Peyer's patch (tissue), 4 donors: ENCODE measurements around the gene RANBP3. TPM values are rescaled to one million over a fixed set of nuclear protein-coding genes. Genes with fewer than 3 reads are reported as not detected.
"Not testable (repeated sequence)": the region's sequence is repeated elsewhere in the genome, so short reads cannot be mapped to it uniquely, and the experiment has no call there.

Experiments
- DNase-seq, 3 donors: peaks; one replicate each; pipeline ENCODE4 v3.0.0-alpha.2; 2017 to 2019
- H3K27ac ChIP-seq, 4 donors: fragments of 200-600 bp; sonication (generic); one replicate each; pipeline ENCODE4 v1.5.1; 2016 to 2019
- H3K27me3 ChIP-seq, 2 donors: fragments of 200-600 bp; sonication (generic); one replicate each; pipeline ENCODE4 v1.5.1; 2019
- H3K36me3 ChIP-seq, 3 donors: fragments of 200-600 bp; sonication (generic); one replicate each; pipeline ENCODE4 v1.5.1; 2016 to 2019
- H3K4me1 ChIP-seq, 4 donors: fragments of 200-600 bp; sonication (generic); one replicate each; pipeline ENCODE4 v1.5.1; 2016 to 2019
- H3K4me3 ChIP-seq, 4 donors: fragments of 200-600 bp; sonication (generic); 1 replicate in 3 of 4; 2 replicates in 1 of 4; pipeline ENCODE4 v1.5.1; 2016 to 2019; ENCODE audit warnings: mild to moderate bottlenecking in 1 of 4
- H3K9me3 ChIP-seq, 4 donors: fragments of 200-600 bp; sonication (generic); one replicate each; pipeline ENCODE4 v1.5.1; 2016 to 2019; ENCODE audit warnings: mild to moderate bottlenecking in 1 of 4
- CTCF ChIP-seq, 6 experiments: fragments of 450-650 bp in 4 of 6; fragments of 200-600 bp in 2 of 6; sonication (generic) in 1 of 6; IDR thresholded peaks; one replicate each; pipeline ENCODE4 v1.5.1; 2017 to 2019; ENCODE audit warnings: antibody characterized with exemption in 6 of 6, mild to moderate bottlenecking in 3 of 6, moderate library complexity in 1 of 6
- POLR2A ChIP-seq, 2 donors: fragments of 450-650 bp; IDR thresholded peaks; one replicate each; pipeline ENCODE4 v1.5.1; 2017; ENCODE audit warnings: antibody characterized with exemption in 2 of 2, mild to moderate bottlenecking in 2 of 2, moderate library complexity in 2 of 2
- total RNA-seq, 4 donors: library from RNA; depleted of rRNA; stranded (reverse); fragments of >200 nt; gene quantifications; one replicate each; pipeline ENCODE4 v1.1.0, GENCODE V29; 2016

RANBP3 gene
- total RNA-seq, 4 donors from 2014 or later = 59.7 to 104 (median 91.1) TPM

GRCh38 chr19:5891572-5891937, 86.4 kb downstream of the RANBP3 start:
- Histone ChIP-seq H3K4me1 (peaks cover 0 to 20% (median 0%) of the 10 kb centered on the region in 4 donors), H3K27me3 (no peaks in the 10 kb centered on the region), H3K9me3 (no peaks in the 10 kb centered on the region), H3K36me3 (peaks cover 0 to 20% (median 0%) of the 10 kb centered on the region in 3 donors), H3K27ac (no peak overlapping the region), H3K4me3 (no peak overlapping the region)
- no peak for DNase-seq
- TF ChIP-seq POLR2A (IDR thresholded peaks at IDR 0.05) (no peak), CTCF (IDR thresholded peaks at IDR 0.05) (no peak)

GRCh38 chr19:5890099-5890498, 87.8 kb downstream of the RANBP3 start:
- TF ChIP-seq CTCF (IDR thresholded peaks at IDR 0.05) (no peak), POLR2A (IDR thresholded peaks at IDR 0.05) (no peak)
- Histone ChIP-seq H3K9me3 (no peaks in the 10 kb centered on the region), H3K27me3 (no peaks in the 10 kb centered on the region), H3K36me3 (peaks cover 0 to 5% (median 0%) of the 10 kb centered on the region in 3 donors), H3K27ac (peak overlapping the region in 1 of 4 donors; percentile 39), H3K4me1 (peaks cover 0 to 20% (median 0%) of the 10 kb centered on the region in 4 donors), H3K4me3 (no peak overlapping the region)
- DNase-seq = no peak

- no peak for DNase-seq
- Histone ChIP-seq H3K27me3 (no peaks in the 10 kb centered on the region), H3K4me1 (peaks cover 0 to 20% (median 0%) of the 10 kb centered on the region in 4 donors), H3K4me3 (no peak overlapping the region), H3K36me3 (peaks cover 0 to 2% (median 0%) of the 10 kb centered on the region in 3 donors), H3K27ac (peak overlapping the region in 1 of 4 donors; percentile 39), H3K9me3 (no peaks in the 10 kb centered on the region)
- TF ChIP-seq CTCF (IDR thresholded peaks at IDR 0.05) (no peak), POLR2A (IDR thresholded peaks at IDR 0.05) (no peak)
Measured at GRCh38 chr19:5889288-5889971, 88.5 kb downstream of the RANBP3 start.

GRCh38 chr19:5884065-5884811, 93.7 kb downstream of the RANBP3 start:
- peaks cover 0 to 13% (median 0%) of the 10 kb centered on the region in 4 donors for H3K4me1 ChIP-seq
- H3K36me3 ChIP-seq, H3K9me3 ChIP-seq, H3K4me3 ChIP-seq, H3K27ac ChIP-seq, H3K27me3 ChIP-seq, DNase-seq: not testable (repeated sequence)

GRCh38 chr19:5883157-5883873, 94.6 kb downstream of the RANBP3 start:
- DNase-seq, H3K36me3 ChIP-seq, H3K27ac ChIP-seq, H3K27me3 ChIP-seq, H3K9me3 ChIP-seq, H3K4me3 ChIP-seq: not testable (repeated sequence)
- H3K4me1 ChIP-seq = peaks cover 0 to 13% (median 0%) of the 10 kb centered on the region in 4 donors

GRCh38 chr19:5882421-5882968, 95.4 kb downstream of the RANBP3 start:
- peaks cover 0 to 13% (median 0%) of the 10 kb centered on the region in 4 donors for H3K4me1 ChIP-seq

More at GRCh38 chr19:5882421-5882968, 95.4 kb downstream of the RANBP3 start:
- no peaks in the 10 kb centered on the region for H3K27me3 ChIP-seq
- DNase-seq = no peak
- TF ChIP-seq CTCF (IDR thresholded peaks at IDR 0.05) = no peak
- no peak for TF ChIP-seq POLR2A (IDR thresholded peaks at IDR 0.05)
- no peaks in the 10 kb centered on the region for H3K9me3 ChIP-seq
- no peak overlapping the region for H3K4me3 ChIP-seq
- no peaks in the 10 kb centered on the region for H3K36me3 ChIP-seq
- no peak overlapping the region for H3K27ac ChIP-seq
